Measurements from ENCODE around the gene STK32C. TPM values are rescaled to one million over a fixed set of nuclear protein-coding genes. Genes with fewer than 3 reads are reported as not detected.
A peak's percentile ranks its signal among the peaks of the same experiment; 100 is the strongest.

Gene STK32C
- total and polyA plus RNA-seq, 4 donors: 5.1 to 22.0 (median 16.3) TPM

DNA sequence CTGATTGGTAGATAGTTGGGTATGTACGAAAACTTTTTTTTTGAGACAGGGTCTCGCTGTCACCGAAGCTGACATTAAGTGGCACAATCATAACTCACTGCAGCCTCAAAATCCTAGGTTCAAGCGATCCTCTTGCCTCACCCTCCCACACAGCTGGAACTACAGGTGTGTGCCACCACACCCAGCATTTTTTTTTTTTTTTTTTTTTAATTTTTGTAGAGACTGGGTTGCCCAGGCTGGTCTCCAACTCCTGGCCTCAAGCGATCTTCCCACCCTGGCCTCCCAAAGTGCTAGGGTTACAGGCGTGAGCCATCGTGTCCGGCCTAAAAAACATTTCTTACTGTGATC is 22.7 kb upstream of the STK32C start:
- H3K9me3 ChIP-seq (ENCODE audit: control insufficient read depth in 4 of 4, insufficient read depth in 3 of 4, low read length in 3 of 4): no peaks in the 10 kb centered on the region
- H3K27me3 ChIP-seq (ENCODE audit: control insufficient read depth in 3 of 3, insufficient read depth in 3 of 3, low read length in 2 of 3): no peaks in the 10 kb centered on the region
- ATAC-seq (ENCODE audit: insufficient read depth, low FRiP score) (no peak), DNase-seq (no peak)
- TF ChIP-seq, protein P1, sequence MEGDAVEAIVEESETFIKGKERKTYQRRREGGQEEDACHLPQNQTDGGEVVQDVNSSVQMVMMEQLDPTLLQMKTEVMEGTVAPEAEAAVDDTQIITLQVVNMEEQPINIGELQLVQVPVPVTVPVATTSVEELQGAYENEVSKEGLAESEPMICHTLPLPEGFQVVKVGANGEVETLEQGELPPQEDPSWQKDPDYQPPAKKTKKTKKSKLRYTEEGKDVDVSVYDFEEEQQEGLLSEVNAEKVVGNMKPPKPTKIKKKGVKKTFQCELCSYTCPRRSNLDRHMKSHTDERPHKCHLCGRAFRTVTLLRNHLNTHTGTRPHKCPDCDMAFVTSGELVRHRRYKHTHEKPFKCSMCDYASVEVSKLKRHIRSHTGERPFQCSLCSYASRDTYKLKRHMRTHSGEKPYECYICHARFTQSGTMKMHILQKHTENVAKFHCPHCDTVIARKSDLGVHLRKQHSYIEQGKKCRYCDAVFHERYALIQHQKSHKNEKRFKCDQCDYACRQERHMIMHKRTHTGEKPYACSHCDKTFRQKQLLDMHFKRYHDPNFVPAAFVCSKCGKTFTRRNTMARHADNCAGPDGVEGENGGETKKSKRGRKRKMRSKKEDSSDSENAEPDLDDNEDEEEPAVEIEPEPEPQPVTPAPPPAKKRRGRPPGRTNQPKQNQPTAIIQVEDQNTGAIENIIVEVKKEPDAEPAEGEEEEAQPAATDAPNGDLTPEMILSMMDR (IDR thresholded peaks at IDR 0.05; ENCODE audit: control extremely low read depth, extremely low read depth): no peak
- H3K9ac ChIP-seq (ENCODE audit: insufficient read depth in 1 of 2, low read length in 2 of 2): no peak overlapping the region
- peaks cover 0 to 3% (median 1%) of the 10 kb centered on the region in 4 donors for H3K36me3 ChIP-seq (ENCODE audit: control insufficient read depth in 4 of 4, insufficient read depth in 4 of 4, low read length in 4 of 4)
- peak overlapping the region in 1 of 2 donors; percentile 55 for H3K27ac ChIP-seq (ENCODE audit: low read depth in 1 of 2, low read length in 1 of 2)
- 75 to 84% methylated on average over 8 of the region's 8 CpGs for WGBS, 2 donors
- peaks cover 0 to 27% (median 7%) of the 10 kb centered on the region in 5 donors for H3K4me1 ChIP-seq (ENCODE audit: control insufficient read depth in 5 of 5, insufficient read depth in 5 of 5, low read length in 5 of 5)
- peak overlapping the region; percentile 28 for H3K4me3 ChIP-seq

DNA sequence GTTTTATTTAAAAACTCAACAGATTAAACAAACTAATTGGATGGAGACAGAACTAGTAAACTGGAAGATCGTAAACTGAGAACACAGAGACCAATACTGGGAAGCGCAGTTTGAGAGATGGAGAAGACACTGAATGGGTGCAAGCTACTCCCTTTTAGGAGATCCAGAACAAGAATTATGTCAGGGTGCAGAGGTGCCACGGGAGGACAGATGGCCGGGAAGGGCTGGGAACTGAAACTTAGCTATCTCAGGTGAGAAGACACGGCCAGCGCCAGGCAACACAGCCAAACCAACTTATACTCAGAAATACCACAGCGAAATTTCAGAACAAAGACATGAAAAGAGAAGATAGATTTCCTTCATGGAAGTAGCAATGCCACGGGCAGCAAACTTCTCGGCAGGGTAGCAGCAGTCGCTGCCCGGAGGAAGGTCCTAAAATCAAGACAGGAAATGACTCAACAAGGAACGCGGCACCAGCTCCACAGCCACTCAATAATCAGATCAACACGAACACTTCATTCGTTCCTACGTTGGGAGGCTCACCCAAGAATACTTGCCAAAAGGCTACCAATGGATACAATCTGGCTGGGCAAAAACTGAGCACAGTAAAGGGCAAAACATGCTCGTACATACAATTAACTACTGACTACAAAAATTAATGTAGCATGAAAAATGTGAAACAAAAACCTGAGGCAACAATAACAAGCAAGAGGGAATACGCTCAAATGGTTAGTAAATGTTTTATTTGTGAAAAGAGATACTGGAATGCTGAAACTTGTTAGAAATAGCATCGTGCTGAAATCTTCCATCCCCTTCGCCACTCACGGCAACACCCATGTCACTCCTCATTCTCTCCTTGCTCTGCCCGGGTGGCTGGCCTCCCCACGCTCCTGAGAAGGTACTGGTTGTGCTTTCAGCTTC is 22.1 kb upstream of the STK32C start:
- H3K4me1 ChIP-seq (ENCODE audit: control insufficient read depth in 5 of 5, insufficient read depth in 5 of 5, low read length in 5 of 5): peaks cover 0 to 27% (median 7%) of the 10 kb centered on the region in 5 donors
- H3K27ac ChIP-seq (ENCODE audit: low read depth in 1 of 2, low read length in 1 of 2): peak overlapping the region in 1 of 2 donors; percentile 71
- no peaks in the 10 kb centered on the region for H3K9me3 ChIP-seq (ENCODE audit: control insufficient read depth in 4 of 4, insufficient read depth in 3 of 4, low read length in 3 of 4)
- TF ChIP-seq, protein P1 (IDR thresholded peaks at IDR 0.05; ENCODE audit: control extremely low read depth, extremely low read depth): no peak
- peak in 1 of 3 donors; percentile 12 for DNase-seq
- H3K4me3 ChIP-seq: peak overlapping the region; percentile 35
- no peak for ATAC-seq (ENCODE audit: insufficient read depth, low FRiP score)
- no peak overlapping the region for H3K9ac ChIP-seq (ENCODE audit: insufficient read depth in 1 of 2, low read length in 2 of 2)
- no peaks in the 10 kb centered on the region for H3K27me3 ChIP-seq (ENCODE audit: control insufficient read depth in 3 of 3, insufficient read depth in 3 of 3, low read length in 2 of 3)
- peaks cover 0 to 3% (median 1%) of the 10 kb centered on the region in 4 donors for H3K36me3 ChIP-seq (ENCODE audit: control insufficient read depth in 4 of 4, insufficient read depth in 4 of 4, low read length in 4 of 4)
- WGBS, 2 donors: 28 to 34% methylated on average over 23 of the region's 23 CpGs

DNA sequence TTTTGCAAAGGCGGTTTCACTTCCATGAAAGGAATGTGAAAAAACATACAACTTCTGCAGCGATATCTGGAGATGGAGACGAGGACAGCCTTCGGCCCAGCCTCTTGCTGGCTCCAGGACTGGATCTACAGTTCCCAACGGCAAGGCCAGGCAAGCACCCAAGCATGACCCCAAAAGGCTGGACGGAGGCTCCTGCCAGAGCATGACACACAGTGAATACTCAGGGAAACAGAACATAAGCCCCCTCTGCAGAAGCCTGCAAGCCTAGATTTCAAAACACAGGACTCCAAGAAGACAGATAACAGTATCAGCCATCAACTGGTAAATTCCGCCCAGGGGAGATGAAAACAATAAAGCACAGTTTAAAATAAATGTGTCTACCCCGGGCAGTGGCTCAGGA is 21.0 kb upstream of the STK32C start:
- peaks cover 0 to 27% (median 7%) of the 10 kb centered on the region in 5 donors for H3K4me1 ChIP-seq (ENCODE audit: control insufficient read depth in 5 of 5, insufficient read depth in 5 of 5, low read length in 5 of 5)
- no peak overlapping the region for H3K4me3 ChIP-seq
- H3K27ac ChIP-seq (ENCODE audit: low read depth in 1 of 2, low read length in 1 of 2): peak overlapping the region in 1 of 2 donors; percentile 24
- TF ChIP-seq, protein P1 (IDR thresholded peaks at IDR 0.05; ENCODE audit: control extremely low read depth, extremely low read depth): no peak
- H3K9me3 ChIP-seq (ENCODE audit: control insufficient read depth in 4 of 4, insufficient read depth in 3 of 4, low read length in 3 of 4): no peaks in the 10 kb centered on the region
- WGBS, 2 donors: 68 to 72% methylated on average over 8 of the region's 8 CpGs
- no peak for DNase-seq
- no peak for ATAC-seq (ENCODE audit: insufficient read depth, low FRiP score)
- H3K27me3 ChIP-seq (ENCODE audit: control insufficient read depth in 3 of 3, insufficient read depth in 3 of 3, low read length in 2 of 3): no peaks in the 10 kb centered on the region
- peaks cover 0 to 4% (median 2%) of the 10 kb centered on the region in 4 donors for H3K36me3 ChIP-seq (ENCODE audit: control insufficient read depth in 4 of 4, insufficient read depth in 4 of 4, low read length in 4 of 4)
- no peak overlapping the region for H3K9ac ChIP-seq (ENCODE audit: insufficient read depth in 1 of 2, low read length in 2 of 2)
